ENCODE measurements around the gene GNAT1.

DNA sequence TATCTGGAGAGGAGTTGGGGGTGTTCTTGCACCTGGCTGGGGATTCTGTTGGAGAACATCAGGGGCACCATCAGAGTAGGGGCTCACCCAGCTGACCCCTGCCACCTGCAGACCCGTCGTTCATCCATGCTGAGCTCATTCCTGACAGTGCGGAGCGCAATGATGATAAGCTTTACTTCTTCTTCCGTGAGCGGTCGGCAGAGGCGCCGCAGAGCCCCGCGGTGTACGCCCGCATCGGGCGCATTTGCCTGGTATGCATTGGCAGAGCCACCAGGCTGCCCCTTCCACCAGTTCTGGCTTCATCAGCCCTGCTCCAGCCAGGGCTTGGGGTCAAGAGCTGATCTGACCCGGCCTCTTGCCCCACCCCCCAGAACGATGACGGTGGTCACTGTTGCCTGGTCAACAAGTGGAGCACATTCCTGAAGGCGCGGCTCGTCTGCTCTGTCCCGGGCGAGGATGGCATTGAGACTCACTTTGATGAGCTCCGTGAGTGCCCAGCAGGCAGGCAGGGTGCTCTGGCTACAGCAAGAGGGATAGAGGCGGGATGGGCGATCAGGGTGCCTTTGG, 8.8 kb upstream of the GNAT1 start:
- TF ChIP-seq, protein P1, sequence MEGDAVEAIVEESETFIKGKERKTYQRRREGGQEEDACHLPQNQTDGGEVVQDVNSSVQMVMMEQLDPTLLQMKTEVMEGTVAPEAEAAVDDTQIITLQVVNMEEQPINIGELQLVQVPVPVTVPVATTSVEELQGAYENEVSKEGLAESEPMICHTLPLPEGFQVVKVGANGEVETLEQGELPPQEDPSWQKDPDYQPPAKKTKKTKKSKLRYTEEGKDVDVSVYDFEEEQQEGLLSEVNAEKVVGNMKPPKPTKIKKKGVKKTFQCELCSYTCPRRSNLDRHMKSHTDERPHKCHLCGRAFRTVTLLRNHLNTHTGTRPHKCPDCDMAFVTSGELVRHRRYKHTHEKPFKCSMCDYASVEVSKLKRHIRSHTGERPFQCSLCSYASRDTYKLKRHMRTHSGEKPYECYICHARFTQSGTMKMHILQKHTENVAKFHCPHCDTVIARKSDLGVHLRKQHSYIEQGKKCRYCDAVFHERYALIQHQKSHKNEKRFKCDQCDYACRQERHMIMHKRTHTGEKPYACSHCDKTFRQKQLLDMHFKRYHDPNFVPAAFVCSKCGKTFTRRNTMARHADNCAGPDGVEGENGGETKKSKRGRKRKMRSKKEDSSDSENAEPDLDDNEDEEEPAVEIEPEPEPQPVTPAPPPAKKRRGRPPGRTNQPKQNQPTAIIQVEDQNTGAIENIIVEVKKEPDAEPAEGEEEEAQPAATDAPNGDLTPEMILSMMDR (IDR thresholded peaks at IDR 0.05): no peak
- no peak for TF ChIP-seq POLR2A (IDR thresholded peaks at IDR 0.05)
